Prostate gland (tissue), 2 donors: ENCODE measurements around the gene ADK. TPM values are rescaled to one million over a fixed set of nuclear protein-coding genes. Genes with fewer than 3 reads are reported as not detected.

Source experiments
- DNase-seq: peaks from one replicate; pipeline ENCODE4 v3.0.0-alpha.2; 2019; ENCODE audit warnings: low spot score
- H3K27ac ChIP-seq, 2 donors: fragments of 200-600 bp; sonication (generic); 2 replicates each; pipeline ENCODE4 v1.5.1; 2017 to 2019
- H3K27me3 ChIP-seq: fragments of 200-600 bp; sonication (generic); replicated peaks from 2 replicates; pipeline ENCODE4 v1.5.1; 2019; ENCODE audit not compliant: insufficient read depth
- H3K36me3 ChIP-seq, 2 donors: fragments of 200-600 bp; sonication (generic); 1 replicate in 1 of 2; 2 replicates in 1 of 2; pipeline versions ENCODE4 v1.5.1 to v1.8.1; 2017 to 2019
- H3K4me1 ChIP-seq: fragments of 200-600 bp; sonication (generic); replicated peaks from 2 replicates; pipeline ENCODE4 v1.5.1; 2019
- H3K4me3 ChIP-seq, 2 donors: fragments of 200-600 bp; sonication (generic); 2 replicates each; pipeline ENCODE4 v1.5.1; 2017 to 2019
- H3K9me3 ChIP-seq: fragments of 200-600 bp; sonication (generic); 2 replicates; pipeline ENCODE4 v1.5.1; 2017
- POLR2A ChIP-seq: fragments of 450-650 bp; IDR thresholded peaks from one replicate; pipeline ENCODE4 v1.6.1; 2016; ENCODE audit warnings: antibody characterized with exemption, mild to moderate bottlenecking
- POLR2AphosphoS5 ChIP-seq: sonication (generic); formaldehyde crosslinking; IDR thresholded peaks from one replicate; pipeline ENCODE4 v1.6.1; 2017; ENCODE audit warnings: antibody characterized with exemption
- WGBS: methylation state at CpG from one replicate; pipeline ENCODE4 v1.1.5; 2018; 5-methylcytosine and 5-hydroxymethylcytosine counted together
- intact Hi-C: fragments of 100-400 bp; cut with DNase I; formaldehyde crosslinking; loops from one replicate; pipeline ENCODE4 v1.14.2; 2022
- total RNA-seq, 2 donors: library from RNA; depleted of rRNA; stranded (reverse); fragments of >200 nt; gene quantifications; one replicate each; pipeline ENCODE4 v1.1.0, GENCODE V29; 2016
- TF ChIP-seq, protein P1 (sequence below), 4 experiments: fragments of 200-600 bp in 2 of 4; fragments of 450-650 bp in 2 of 4; sonication (generic) in 2 of 4; IDR thresholded peaks; 1 replicate in 3 of 4; 2 replicates in 1 of 4; pipeline ENCODE4 v1.5.1; 2016 to 2019; ENCODE audit warnings: antibody characterized with exemption in 4 of 4, mild to moderate bottlenecking in 2 of 4, moderate library complexity in 2 of 4

ADK gene
- total RNA-seq, 2 donors from 2014 or later: 34.1 to 42.5 TPM

- Histone ChIP-seq H3K27ac (no peak overlapping the region), H3K27me3 (no peaks in the 10 kb centered on the region), H3K4me3 (no peak overlapping the region), H3K36me3 (no peaks in the 10 kb centered on the region), H3K4me1 (no peaks in the 10 kb centered on the region), H3K9me3 (no peaks in the 10 kb centered on the region)
- TF ChIP-seq POLR2AphosphoS5 (no peak), POLR2A (no peak)
- TF ChIP-seq, protein P1, sequence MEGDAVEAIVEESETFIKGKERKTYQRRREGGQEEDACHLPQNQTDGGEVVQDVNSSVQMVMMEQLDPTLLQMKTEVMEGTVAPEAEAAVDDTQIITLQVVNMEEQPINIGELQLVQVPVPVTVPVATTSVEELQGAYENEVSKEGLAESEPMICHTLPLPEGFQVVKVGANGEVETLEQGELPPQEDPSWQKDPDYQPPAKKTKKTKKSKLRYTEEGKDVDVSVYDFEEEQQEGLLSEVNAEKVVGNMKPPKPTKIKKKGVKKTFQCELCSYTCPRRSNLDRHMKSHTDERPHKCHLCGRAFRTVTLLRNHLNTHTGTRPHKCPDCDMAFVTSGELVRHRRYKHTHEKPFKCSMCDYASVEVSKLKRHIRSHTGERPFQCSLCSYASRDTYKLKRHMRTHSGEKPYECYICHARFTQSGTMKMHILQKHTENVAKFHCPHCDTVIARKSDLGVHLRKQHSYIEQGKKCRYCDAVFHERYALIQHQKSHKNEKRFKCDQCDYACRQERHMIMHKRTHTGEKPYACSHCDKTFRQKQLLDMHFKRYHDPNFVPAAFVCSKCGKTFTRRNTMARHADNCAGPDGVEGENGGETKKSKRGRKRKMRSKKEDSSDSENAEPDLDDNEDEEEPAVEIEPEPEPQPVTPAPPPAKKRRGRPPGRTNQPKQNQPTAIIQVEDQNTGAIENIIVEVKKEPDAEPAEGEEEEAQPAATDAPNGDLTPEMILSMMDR (IDR thresholded peaks at IDR 0.05): no peak
- no peak for DNase-seq
- intact Hi-C loops: no loop called here
These were observed 349.8 kb downstream of the ADK start for GRCh38 chr10:74500816-74501215.

DNA sequence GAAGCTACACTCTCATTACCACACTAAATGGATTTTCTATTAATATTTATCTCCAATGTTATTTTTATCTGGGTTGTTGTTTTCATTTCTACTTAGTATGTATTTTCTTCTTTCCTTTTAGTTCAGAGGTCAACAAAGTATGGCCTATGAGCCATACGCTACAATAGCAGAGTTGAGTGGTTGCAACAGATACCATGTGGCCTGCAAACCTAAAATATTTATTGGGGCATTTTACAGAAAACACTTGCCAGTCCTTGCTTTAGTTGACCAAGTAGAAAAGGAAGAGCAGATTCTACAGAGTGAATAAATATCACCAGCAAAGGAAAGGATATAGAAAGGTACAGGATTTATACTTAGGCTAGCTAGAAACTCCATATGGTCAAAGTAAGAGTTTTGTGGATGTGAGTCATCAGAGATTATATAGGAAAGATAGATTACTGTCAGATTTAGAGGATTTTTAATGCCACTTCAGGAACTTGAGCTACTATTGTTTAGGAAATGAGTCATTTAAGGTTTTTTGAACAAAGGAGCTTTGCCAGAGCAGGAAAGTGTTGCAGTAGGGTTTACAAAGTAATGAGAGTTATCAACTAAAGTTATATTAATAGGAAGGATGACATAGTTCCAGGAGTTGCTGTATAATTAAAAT lies 352.1 kb downstream of the ADK start:
- TF ChIP-seq POLR2A (no peak), POLR2AphosphoS5 (no peak)
- TF ChIP-seq, protein P1 (IDR thresholded peaks at IDR 0.05): no peak
- DNase-seq: no peak
- H3K27me3 ChIP-seq: no peaks in the 10 kb centered on the region
- no peak overlapping the region for H3K27ac ChIP-seq
- H3K4me3 ChIP-seq: no peak overlapping the region
- no peaks in the 10 kb centered on the region for H3K9me3 ChIP-seq
- no peaks in the 10 kb centered on the region for H3K36me3 ChIP-seq
- intact Hi-C loops: no loop called here
- H3K4me1 ChIP-seq: no peaks in the 10 kb centered on the region
- 100% methylated on average over 1 of the region's 1 CpG for WGBS

DNA sequence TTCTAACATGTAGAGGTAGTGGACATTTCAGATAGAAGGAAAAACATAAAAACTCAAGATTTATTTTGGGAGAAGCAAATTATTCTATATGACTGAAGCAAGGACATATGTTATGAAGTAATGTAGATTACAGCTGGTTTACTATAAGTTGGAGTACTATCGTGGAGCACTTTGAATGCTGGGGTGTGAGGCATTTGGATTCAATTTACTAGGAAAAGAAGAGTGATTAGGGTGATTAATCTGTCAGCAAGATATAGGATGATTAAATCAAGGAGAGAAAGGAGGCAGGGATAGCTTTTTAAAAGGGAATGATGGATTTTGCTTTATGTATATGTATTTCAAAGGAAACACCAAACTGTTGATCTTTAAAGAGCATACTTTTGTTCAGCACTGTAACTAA lies 356.9 kb downstream of the ADK start:
- no peak for DNase-seq
- Histone ChIP-seq H3K36me3 (no peaks in the 10 kb centered on the region), H3K4me1 (no peaks in the 10 kb centered on the region), H3K27me3 (no peaks in the 10 kb centered on the region), H3K9me3 (no peaks in the 10 kb centered on the region), H3K4me3 (no peak overlapping the region), H3K27ac (no peak overlapping the region)
- no peak for TF ChIP-seq POLR2AphosphoS5
- TF ChIP-seq, protein P1 (IDR thresholded peaks at IDR 0.05): no peak
- no peak for TF ChIP-seq POLR2A
- intact Hi-C loops: no loop called here
- WGBS: 85% methylated on average over 1 of the region's 1 CpG

DNA sequence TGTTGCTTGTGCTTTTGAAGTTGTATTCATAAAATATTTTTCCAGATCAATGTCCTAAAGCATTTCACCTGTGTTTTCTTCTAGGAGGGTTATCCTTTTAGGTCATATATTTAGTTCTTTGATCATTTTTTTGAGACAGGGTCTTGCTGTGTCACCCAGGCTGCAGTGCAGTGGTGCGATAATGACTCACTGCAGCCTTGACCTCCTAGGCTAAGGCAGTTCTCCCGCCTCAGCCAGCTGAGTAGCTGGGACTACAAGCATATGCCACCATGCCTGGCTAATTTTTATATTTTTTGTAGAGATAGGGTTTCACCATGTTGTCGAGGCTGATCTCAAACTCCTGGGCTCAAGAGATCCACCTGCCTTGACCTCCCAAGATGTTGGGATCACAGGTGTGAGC lies 359.6 kb downstream of the ADK start:
- no peaks in the 10 kb centered on the region for H3K36me3 ChIP-seq
- H3K9me3 ChIP-seq: no peaks in the 10 kb centered on the region
- no peak overlapping the region for H3K27ac ChIP-seq
- H3K4me1 ChIP-seq: no peaks in the 10 kb centered on the region
- H3K27me3 ChIP-seq: no peaks in the 10 kb centered on the region
- intact Hi-C loops: no loop called here
- TF ChIP-seq POLR2A (no peak), POLR2AphosphoS5 (no peak)
- TF ChIP-seq, protein P1 (IDR thresholded peaks at IDR 0.05): no peak
- no peak for DNase-seq
- WGBS: 92% methylated on average over 3 of the region's 3 CpGs
- no peak overlapping the region for H3K4me3 ChIP-seq

GRCh38 chr10:74511051-74511450 lies 360.0 kb downstream of the ADK start:
- H3K9me3 ChIP-seq: no peaks in the 10 kb centered on the region
- no peaks in the 10 kb centered on the region for H3K27me3 ChIP-seq

More at GRCh38 chr10:74511051-74511450, 360.0 kb downstream of the ADK start:
- Histone ChIP-seq H3K4me1 (no peaks in the 10 kb centered on the region), H3K27ac (no peak overlapping the region), H3K4me3 (no peak overlapping the region), H3K36me3 (no peaks in the 10 kb centered on the region)
- no peak for DNase-seq
- no peak for TF ChIP-seq POLR2AphosphoS5
- no peak for TF ChIP-seq POLR2A
- TF ChIP-seq, protein P1 (IDR thresholded peaks at IDR 0.05): no peak
- intact Hi-C loops: no loop called here
